GM18858 (cell line): ENCODE measurements around the gene PPP1R10.
A peak's percentile ranks its signal among the peaks of the same experiment; 100 is the strongest.

ENCODE experiments used
- ATAC-seq: cut with Tn5 transposase; IDR thresholded peaks from one replicate; pipeline ENCODE4 v1.9.1; 2021; ENCODE audit not compliant: unreplicated experiment

PPP1R10 gene

GRCh38 chr6:30625511-30625910 lies 8.5 kb upstream of the PPP1R10 start:
- no peak for ATAC-seq

GRCh38 chr6:30619561-30619960 lies 2.5 kb upstream of the PPP1R10 start:
- ATAC-seq = no peak

GRCh38 chr6:30618270-30618797 lies 1.3 kb upstream of the PPP1R10 start:
- no peak for ATAC-seq

GRCh38 chr6:30617565-30618269 lies 674 bp upstream of the PPP1R10 start, which contains the start of gene MRPS18B:
Gene MRPS18B (plus strand): TSS chr6:30617840. CDS start chr6:30617866, 26 bp downstream.
- ATAC-seq = peak; percentile 39

- no peak for ATAC-seq
Observed at GRCh38 chr6:30615958-30616810, 859 bp downstream of the PPP1R10 start.

- no peak for ATAC-seq
Observed at GRCh38 chr6:30615219-30615957, 1.7 kb downstream of the PPP1R10 start.

GRCh38 chr6:30614843-30615218 lies 2.2 kb downstream of the PPP1R10 start:
- peak; percentile 29 for ATAC-seq

- no peak for ATAC-seq
Observed at GRCh38 chr6:30614044-30614842, 2.8 kb downstream of the PPP1R10 start.

- ATAC-seq = no peak
Observed at GRCh38 chr6:30613251-30614043, 3.6 kb downstream of the PPP1R10 start.

GRCh38 chr6:30612687-30613248 lies 4.3 kb downstream of the PPP1R10 start:
- no peak for ATAC-seq

- no peak for ATAC-seq
Observed at GRCh38 chr6:30612213-30612612, 4.8 kb downstream of the PPP1R10 start.

GRCh38 chr6:30611856-30612194 lies 5.2 kb downstream of the PPP1R10 start:
- no peak for ATAC-seq

- ATAC-seq = no peak
Observed at GRCh38 chr6:30611150-30611855, 5.7 kb downstream of the PPP1R10 start.

- no peak for ATAC-seq
Observed at GRCh38 chr6:30610065-30610464, 7.0 kb downstream of the PPP1R10 start.

GRCh38 chr6:30603961-30604360 lies 13.1 kb downstream of the PPP1R10 start:
- ATAC-seq = no peak

- no peak for ATAC-seq
Observed at GRCh38 chr6:30601815-30602641, 15.0 kb downstream of the PPP1R10 start.

GRCh38 chr6:30601436-30601814 lies 15.6 kb downstream of the PPP1R10 start:
- no peak for ATAC-seq

- ATAC-seq = no peak
Observed at GRCh38 chr6:30600451-30600961, 16.5 kb downstream of the PPP1R10 start.
